Activated CD8-positive, alpha-beta memory T cell treated with anti-CD3 and anti-CD28 coated beads, Interleukin-2, amount 50 U/mL, for 48 hours (primary cell): ENCODE measurements around the gene CD36.

ENCODE experiments used
- DNase-seq: peaks from one replicate; pipeline ENCODE4 v3.0.0-alpha.2; 2020

The CD36 gene

GRCh38 chr7:80637911-80638765, at the start of gene CD36:
Gene CD36, plus strand, starts transcription at chr7:80638642. Its CDS starts 8,099 bp downstream, at chr7:80646741.
- DNase-seq: no peak

DNA sequence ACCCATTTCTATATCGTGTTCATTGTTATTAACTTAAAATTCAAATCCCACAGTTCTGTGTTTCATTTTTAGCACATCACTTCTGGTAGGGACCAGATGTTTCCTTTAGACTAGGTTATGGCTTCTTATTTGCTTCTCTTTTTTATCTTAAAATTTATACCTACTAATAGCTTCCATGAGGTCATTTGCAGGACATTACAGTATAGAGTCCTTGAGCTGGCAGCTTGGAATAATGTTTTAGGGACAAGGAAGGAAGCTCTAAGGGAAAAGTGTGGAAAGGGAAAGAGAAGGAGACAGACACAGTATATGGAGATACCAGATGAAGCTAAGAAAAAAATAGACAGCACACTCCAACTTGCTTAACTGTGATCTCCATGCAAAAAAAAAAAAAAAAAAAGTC, 48.8 kb upstream of the CD36 start:
- no peak for DNase-seq

GRCh38 chr7:80591654-80592053, 46.8 kb upstream of the CD36 start:
- DNase-seq: no peak

- no peak for DNase-seq
Observed at GRCh38 chr7:80593869-80594586, 44.4 kb upstream of the CD36 start.

- DNase-seq: no peak
Observed at GRCh38 chr7:80596933-80597517, 41.4 kb upstream of the CD36 start.

DNA sequence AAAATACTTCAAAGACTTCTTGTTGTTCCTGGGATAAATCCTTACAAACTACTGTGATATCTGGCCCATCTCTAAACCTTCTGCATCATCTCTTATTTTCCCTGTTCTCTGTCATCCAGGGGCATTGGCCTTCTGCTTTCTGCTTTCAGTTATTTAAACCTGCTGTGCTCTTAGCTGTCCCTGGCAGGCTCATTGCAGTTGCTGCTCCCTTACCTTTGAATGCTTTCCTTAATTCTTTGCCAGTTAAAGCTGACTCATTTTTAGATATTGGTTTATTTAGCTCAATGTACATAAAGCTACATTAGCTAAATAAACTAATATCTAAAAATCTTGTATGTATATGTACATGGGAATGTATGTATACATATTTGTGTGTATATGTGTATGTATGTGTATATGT, 40.6 kb upstream of the CD36 start:
- no peak for DNase-seq

DNA sequence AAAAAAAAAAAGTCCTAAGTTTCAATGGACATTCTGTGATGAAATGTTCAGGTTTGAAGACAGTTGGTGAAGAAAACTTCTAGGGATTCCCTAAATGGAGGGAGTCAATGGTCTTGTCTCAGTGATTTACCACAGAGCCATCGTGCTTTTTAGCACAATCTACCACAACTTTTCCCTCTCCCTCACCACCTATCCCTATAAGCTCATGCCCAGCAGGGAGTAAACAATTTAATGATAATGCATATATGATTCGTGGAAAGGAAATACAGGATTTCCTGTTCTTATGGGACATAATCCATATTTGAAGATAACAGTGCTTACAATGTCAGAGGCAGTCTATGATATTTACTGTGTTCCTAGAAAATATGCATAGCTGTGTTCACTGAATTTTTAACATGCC, 38.4 kb upstream of the CD36 start:
- DNase-seq: no peak

DNA sequence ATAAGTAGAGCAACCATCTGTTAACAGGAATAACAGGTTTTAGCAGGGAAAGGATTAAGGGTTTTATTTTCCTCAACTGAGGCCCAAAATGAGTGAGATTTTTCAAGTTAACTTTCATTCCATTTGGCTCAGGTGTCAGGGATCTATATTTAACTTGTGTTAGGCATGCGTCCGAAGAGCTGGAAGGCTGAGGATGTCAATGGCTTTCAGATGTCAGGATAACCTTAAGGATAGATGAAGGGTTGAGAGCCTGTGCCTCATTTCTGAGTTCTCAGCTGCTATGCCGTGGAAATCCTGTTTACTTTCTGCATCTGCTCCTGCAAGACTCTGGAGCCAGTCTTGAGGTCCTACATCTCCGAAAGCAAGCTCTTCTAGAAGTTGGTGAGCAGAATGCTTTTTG, 36.4 kb upstream of the CD36 start:
- DNase-seq: no peak

GRCh38 chr7:80603940-80604339, 34.5 kb upstream of the CD36 start:
- no peak for DNase-seq

DNA sequence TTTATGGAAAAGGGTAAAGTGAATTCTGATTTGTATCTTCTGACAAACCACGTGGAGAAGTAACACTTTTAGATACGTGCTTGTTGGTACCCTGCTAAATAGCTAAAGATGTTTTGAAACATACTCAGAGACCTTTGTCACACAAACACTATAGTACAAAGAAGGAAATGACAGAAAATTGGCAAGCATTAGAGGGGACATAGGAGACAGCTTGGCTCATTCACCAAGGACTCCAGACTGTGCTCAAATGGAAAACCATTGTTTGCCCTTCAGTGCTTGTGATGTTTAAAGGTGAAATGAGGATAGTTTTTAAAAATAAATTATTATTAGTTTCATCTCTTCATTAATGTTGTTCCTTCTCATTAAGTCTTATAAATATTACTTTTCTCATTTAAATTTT, 34.0 kb upstream of the CD36 start:
- DNase-seq: no peak

DNA sequence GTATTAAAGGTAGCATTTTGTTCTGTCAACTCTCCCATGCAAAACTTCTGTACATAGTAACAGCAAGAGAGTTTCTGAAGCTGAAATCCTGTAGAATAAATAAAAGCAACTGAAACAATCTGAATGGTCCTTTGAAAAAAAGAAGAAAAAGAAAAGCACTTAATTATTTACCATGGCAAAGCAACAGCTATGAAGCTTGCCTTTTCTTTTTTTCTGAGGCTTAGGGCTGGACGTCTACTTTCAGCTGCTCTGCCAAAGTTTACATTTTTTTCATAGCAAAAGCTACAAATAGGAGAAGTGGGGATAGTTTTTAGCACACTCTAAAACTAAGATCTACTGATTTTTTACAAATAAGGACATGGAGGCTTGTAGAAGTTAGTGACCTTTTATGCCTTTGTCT, 31.3 kb upstream of the CD36 start:
- DNase-seq: no peak

DNA sequence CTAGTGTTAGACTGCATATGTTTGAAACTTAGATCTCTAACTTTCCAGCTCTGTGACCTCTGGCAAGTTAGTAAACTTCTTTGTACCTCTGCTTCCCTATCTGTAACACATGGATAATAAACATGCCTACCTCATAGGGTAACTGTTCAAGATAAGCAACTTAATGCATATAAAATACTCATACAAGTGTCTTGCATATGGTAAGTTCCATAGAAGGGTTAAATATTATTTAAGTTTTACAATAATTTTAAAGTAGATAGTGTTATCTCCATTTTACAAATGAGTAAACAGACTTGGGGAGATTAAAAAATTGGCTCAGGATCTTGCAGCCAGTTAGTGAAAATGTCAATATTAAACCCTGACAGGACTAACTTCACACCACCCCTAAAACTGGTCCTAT, 30.1 kb upstream of the CD36 start:
- no peak for DNase-seq

GRCh38 chr7:80609751-80610150, 28.7 kb upstream of the CD36 start:
- no peak for DNase-seq

GRCh38 chr7:80611353-80611752, 27.1 kb upstream of the CD36 start:
- DNase-seq: no peak

- DNase-seq: no peak
Observed at GRCh38 chr7:80611779-80612178, 26.7 kb upstream of the CD36 start.

GRCh38 chr7:80612880-80613279, 25.6 kb upstream of the CD36 start:
- no peak for DNase-seq

GRCh38 chr7:80613519-80613918, 24.9 kb upstream of the CD36 start:
- no peak for DNase-seq

- no peak for DNase-seq
Observed at GRCh38 chr7:80614851-80615271, 23.6 kb upstream of the CD36 start.

GRCh38 chr7:80618096-80618495, 20.3 kb upstream of the CD36 start:
- no peak for DNase-seq

DNA sequence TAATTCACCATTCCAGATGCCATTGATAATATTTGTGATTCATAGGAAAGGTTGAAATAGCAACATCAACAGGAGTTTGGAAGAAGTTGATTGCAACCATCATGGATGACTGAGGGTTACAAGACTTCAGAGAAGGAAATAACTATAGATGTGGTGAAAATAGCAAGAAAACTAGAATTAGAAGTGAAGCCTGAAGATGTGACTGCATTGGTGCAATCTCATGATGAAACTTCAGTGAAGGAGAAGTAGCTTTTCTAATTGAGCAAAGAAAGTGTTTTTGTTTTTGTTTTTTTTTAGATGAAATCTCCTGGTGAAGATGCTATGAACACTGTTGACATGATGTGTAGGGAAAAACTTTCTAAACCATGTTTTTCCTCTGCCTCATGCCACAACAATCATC, 18.7 kb upstream of the CD36 start:
- no peak for DNase-seq

- no peak for DNase-seq
Observed at GRCh38 chr7:80622541-80622940, 15.9 kb upstream of the CD36 start.

- DNase-seq: no peak
Observed at GRCh38 chr7:80623503-80624252, 14.8 kb upstream of the CD36 start.

DNA sequence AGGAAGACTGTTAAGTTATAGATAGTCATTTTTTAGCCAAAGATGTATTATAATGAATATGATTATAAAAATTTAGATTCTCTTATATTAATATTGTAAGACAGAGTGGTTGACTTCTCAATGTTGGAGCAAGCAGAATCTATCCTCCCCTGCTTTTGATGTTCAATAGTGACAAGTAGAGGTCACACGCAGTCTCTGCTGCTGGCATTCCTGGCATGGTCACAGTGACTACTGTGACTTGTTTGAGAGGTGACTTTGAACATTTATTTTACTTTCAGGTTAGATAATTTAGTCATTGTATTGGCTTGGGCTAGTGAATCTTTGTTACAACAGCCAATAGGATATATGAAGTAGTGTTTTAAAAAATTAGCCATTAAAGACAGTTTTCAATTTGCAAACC, 13.7 kb upstream of the CD36 start:
- no peak for DNase-seq
